Right cardiac atrium (tissue), 5 donors: ENCODE measurements around the gene CRIP2. TPM values are rescaled to one million over a fixed set of nuclear protein-coding genes. Genes with fewer than 3 reads are reported as not detected.

Experiments used
- ATAC-seq, 2 donors: fragments of 200-7000 bp; cut with Tn5 transposase; one replicate each; pipeline versions ENCODE4 v1.8.0 to v1.9.1; 2020; ENCODE audit warnings: moderate library complexity in 2 of 2, mild to moderate bottlenecking in 1 of 2
- DNase-seq, 3 donors: peaks; one replicate each; pipeline ENCODE4 v3.0.0-alpha.2; 2020
- H3K27ac ChIP-seq: one replicate; pipeline ENCODE4 v1.5.1; 2013; ENCODE audit warnings: mild to moderate bottlenecking, low read length, control low read depth, moderate library complexity
- H3K27me3 ChIP-seq: one replicate; pipeline ENCODE4 v1.6.1; 2013; ENCODE audit not compliant: control insufficient read depth, insufficient read depth
- H3K4me1 ChIP-seq: one replicate; pipeline ENCODE4 v1.6.1; 2013; ENCODE audit warnings: low read length; ENCODE audit not compliant: control insufficient read depth, insufficient read depth
- H3K4me3 ChIP-seq: one replicate; pipeline ENCODE4 v1.5.1; 2013; ENCODE audit warnings: low read length, control low read depth
- H3K9me3 ChIP-seq: one replicate; pipeline ENCODE4 v1.6.1; 2013; ENCODE audit warnings: low read length; ENCODE audit not compliant: control insufficient read depth
- WGBS: extraction: QIAGEN DNeasy Blood & Tissue Kit; methylation state at CpG from one replicate; pipeline ENCODE4 v1.1.7; 2013; 5-methylcytosine and 5-hydroxymethylcytosine counted together
- intact Hi-C, 4 donors: fragments of 100-400 bp; cut with DNase I; formaldehyde crosslinking; loops; one replicate each; pipeline versions ENCODE4 v1.11.0 to v1.14.0; 2022 to 2023
- polyA plus RNA-seq: library from polyadenylated mRNA; stranded (reverse); fragments of 200-250 nt; gene quantifications from one replicate; pipeline ENCODE4 v1.2.3, GENCODE V29; 2013
- total RNA-seq, 4 donors: library from RNA; stranded (reverse); fragmentation: NEBNext Ultra II Directional; extraction: Animal tissue kit (Norgen Biotek cat#: 25700); gene quantifications; one replicate each; pipeline ENCODE4 v1.2.1, GENCODE V29; 2021
- donor health status: healthy with polysubstance abuse.
- donor health status: DM: no; HTN: yes; CAD: no.
- donor health status: DM: no; HTN: no; CAD: no.
- donor health status: DM: no; HTN: yes; CAD: no; lungs with severe emphysema.
- donor health status: DM: yes; HTN: yes; CAD: no.

The CRIP2 gene
- total and polyA plus RNA-seq, 5 donors: 1,091 to 1,790 (median 1,274) TPM

- WGBS: 97% methylated on average over 18 of the region's 18 CpGs
- DNase-seq: no peak
- Histone ChIP-seq H3K4me1 (no peaks in the 10 kb centered on the region), H3K9me3 (no peaks in the 10 kb centered on the region), H3K27me3 (no peaks in the 10 kb centered on the region), H3K4me3 (no peak overlapping the region), H3K27ac (no peak overlapping the region)
- ATAC-seq: no peak
- intact Hi-C loops: no loop called here
Measured at GRCh38 chr14:105461903-105462302, 12.7 kb upstream of the CRIP2 start.

GRCh38 chr14:105464501-105464900 lies 10.1 kb upstream of the CRIP2 start:
- intact Hi-C loops: no loop called here
- H3K4me3 ChIP-seq: no peak overlapping the region
- 95% methylated on average over 33 of the region's 33 CpGs for WGBS
- no peaks in the 10 kb centered on the region for H3K27me3 ChIP-seq
- DNase-seq: no peak
- peaks cover 6% of the 10 kb centered on the region for H3K4me1 ChIP-seq
- no peak for ATAC-seq
- H3K9me3 ChIP-seq: no peaks in the 10 kb centered on the region
- H3K27ac ChIP-seq: no peak overlapping the region

- peak; percentile 37 to 51 for ATAC-seq
- 64% methylated on average over 20 of the region's 20 CpGs for WGBS
- peak; percentile 61 to 85 (median 82) for DNase-seq
- no peaks in the 10 kb centered on the region for H3K9me3 ChIP-seq
- peak overlapping the region; percentile 85 for H3K27ac ChIP-seq
- H3K4me3 ChIP-seq: no peak overlapping the region
- H3K27me3 ChIP-seq: no peaks in the 10 kb centered on the region
- peaks cover 9% of the 10 kb centered on the region for H3K4me1 ChIP-seq
- intact Hi-C loops: no loop called here
Measured at GRCh38 chr14:105465209-105466031, 9.2 kb upstream of the CRIP2 start.

- 78% methylated on average over 53 of the region's 53 CpGs for WGBS
- no peak overlapping the region for H3K4me3 ChIP-seq
- DNase-seq (peak; percentile 73 to 92 (median 91)), ATAC-seq (peak; percentile 46 to 58)
- H3K9me3 ChIP-seq: no peaks in the 10 kb centered on the region
- intact Hi-C loops: no loop called here
- peaks cover 9% of the 10 kb centered on the region for H3K4me1 ChIP-seq
- H3K27ac ChIP-seq: peak overlapping the region; percentile 85
- H3K27me3 ChIP-seq: no peaks in the 10 kb centered on the region
Measured at GRCh38 chr14:105466531-105467248, 7.9 kb upstream of the CRIP2 start.

GRCh38 chr14:105467249-105467941 lies 7.2 kb upstream of the CRIP2 start:
- ATAC-seq (no peak), DNase-seq (peak in 1 of 3 donors; percentile 56)
- Histone ChIP-seq H3K27me3 (no peaks in the 10 kb centered on the region), H3K4me3 (no peak overlapping the region), H3K9me3 (no peaks in the 10 kb centered on the region), H3K4me1 (peaks cover 9% of the 10 kb centered on the region), H3K27ac (peak overlapping the region; percentile 82)
- WGBS: 78% methylated on average over 20 of the region's 20 CpGs
- intact Hi-C loops: no loop called here

GRCh38 chr14:105467942-105468471 lies 6.6 kb upstream of the CRIP2 start:
- DNase-seq (peak in 1 of 3 donors; percentile 47), ATAC-seq (no peak)
- Histone ChIP-seq H3K4me3 (no peak overlapping the region), H3K9me3 (no peaks in the 10 kb centered on the region), H3K4me1 (peaks cover 9% of the 10 kb centered on the region), H3K27ac (peak overlapping the region; percentile 82), H3K27me3 (no peaks in the 10 kb centered on the region)
- 77% methylated on average over 22 of the region's 22 CpGs for WGBS
- intact Hi-C loops: no loop called here

GRCh38 chr14:105468621-105469241 lies 5.9 kb upstream of the CRIP2 start:
- Histone ChIP-seq H3K27ac (peak overlapping the region; percentile 82), H3K27me3 (no peaks in the 10 kb centered on the region), H3K9me3 (no peaks in the 10 kb centered on the region), H3K4me3 (no peak overlapping the region), H3K4me1 (peaks cover 12% of the 10 kb centered on the region)
- peak; percentile 58 to 88 (median 82) for DNase-seq
- 43% methylated on average over 19 of the region's 19 CpGs for WGBS
- peak in 1 of 2 donors; percentile 3 for ATAC-seq
- intact Hi-C loops: no loop called here

- no peak for ATAC-seq
- 64% methylated on average over 54 of the region's 54 CpGs for WGBS
- Histone ChIP-seq H3K4me1 (peaks cover 12% of the 10 kb centered on the region), H3K9me3 (no peaks in the 10 kb centered on the region), H3K4me3 (no peak overlapping the region), H3K27ac (peak overlapping the region; percentile 82), H3K27me3 (no peaks in the 10 kb centered on the region)
- intact Hi-C loops: no loop called here
- peak; percentile 60 to 83 (median 75) for DNase-seq
Measured at GRCh38 chr14:105469456-105470349, 4.9 kb upstream of the CRIP2 start.

GRCh38 chr14:105470350-105471296 lies 4.0 kb upstream of the CRIP2 start:
- Histone ChIP-seq H3K9me3 (no peaks in the 10 kb centered on the region), H3K4me3 (no peak overlapping the region), H3K4me1 (peaks cover 12% of the 10 kb centered on the region), H3K27ac (peak overlapping the region; percentile 51), H3K27me3 (no peaks in the 10 kb centered on the region)
- intact Hi-C loops: no loop called here
- ATAC-seq (no peak), DNase-seq (peak in 2 of 3 donors; percentile 71 to 85)
- WGBS: 62% methylated on average over 34 of the region's 34 CpGs
